HG02973 (cell line): Measurements from ENCODE around the gene SH3D21.

Source experiments
- ATAC-seq: cut with Tn5 transposase; IDR thresholded peaks from one replicate; pipeline ENCODE4 v1.9.1; 2021; ENCODE audit warnings: moderate library complexity; ENCODE audit not compliant: unreplicated experiment

SH3D21 gene

GRCh38 chr1:36306210-36306901 is at the start of gene SH3D21:
Gene SH3D21 (plus strand): TSS chr1:36306368. CDS start chr1:36306421, 53 bp downstream.
- ATAC-seq = peak; percentile 16

GRCh38 chr1:36256558-36257374 is 49.4 kb upstream of the SH3D21 start:
- ATAC-seq = no peak

- ATAC-seq = no peak
Measured at GRCh38 chr1:36257375-36257767, 48.8 kb upstream of the SH3D21 start.

GRCh38 chr1:36258960-36259344 is 47.2 kb upstream of the SH3D21 start:
- no peak for ATAC-seq

GRCh38 chr1:36268981-36269380 is 37.2 kb upstream of the SH3D21 start:
- ATAC-seq = no peak

GRCh38 chr1:36269408-36269838 is 36.7 kb upstream of the SH3D21 start:
- no peak for ATAC-seq

GRCh38 chr1:36273024-36273423 is 33.1 kb upstream of the SH3D21 start:
- ATAC-seq = no peak

GRCh38 chr1:36274201-36274600 is 32.0 kb upstream of the SH3D21 start:
- no peak for ATAC-seq

GRCh38 chr1:36276688-36277087 is 29.5 kb upstream of the SH3D21 start:
- no peak for ATAC-seq

- no peak for ATAC-seq
Measured at GRCh38 chr1:36279110-36279788, 26.9 kb upstream of the SH3D21 start.

GRCh38 chr1:36279789-36280296 is 26.3 kb upstream of the SH3D21 start:
- no peak for ATAC-seq

GRCh38 chr1:36284061-36284460 is 22.1 kb upstream of the SH3D21 start:
- no peak for ATAC-seq

- ATAC-seq = no peak
Measured at GRCh38 chr1:36284517-36284916, 21.7 kb upstream of the SH3D21 start.

GRCh38 chr1:36285443-36286101 is 20.6 kb upstream of the SH3D21 start:
- no peak for ATAC-seq

- ATAC-seq = no peak
Measured at GRCh38 chr1:36286802-36287201, 19.4 kb upstream of the SH3D21 start.

GRCh38 chr1:36287595-36287994 is 18.6 kb upstream of the SH3D21 start:
- no peak for ATAC-seq

GRCh38 chr1:36295390-36295789 is 10.8 kb upstream of the SH3D21 start:
- no peak for ATAC-seq

- ATAC-seq = no peak
Measured at GRCh38 chr1:36297062-36297461, 9.1 kb upstream of the SH3D21 start.

- no peak for ATAC-seq
Measured at GRCh38 chr1:36298640-36299039, 7.5 kb upstream of the SH3D21 start.

GRCh38 chr1:36300526-36300925 is 5.6 kb upstream of the SH3D21 start:
- ATAC-seq = no peak

- no peak for ATAC-seq
Measured at GRCh38 chr1:36301220-36301619, 4.9 kb upstream of the SH3D21 start.
